Peyer's patch (tissue), 4 donors: ENCODE data around the gene AAGAB. TPM values are rescaled to one million over a fixed set of nuclear protein-coding genes. Genes with fewer than 3 reads are reported as not detected.

Experiments used
- DNase-seq, 3 donors: peaks; one replicate each; pipeline ENCODE4 v3.0.0-alpha.2; 2017 to 2019
- H3K27ac ChIP-seq, 4 donors: fragments of 200-600 bp; sonication (generic); one replicate each; pipeline ENCODE4 v1.5.1; 2016 to 2019
- H3K27me3 ChIP-seq, 2 donors: fragments of 200-600 bp; sonication (generic); one replicate each; pipeline ENCODE4 v1.5.1; 2019
- H3K36me3 ChIP-seq, 3 donors: fragments of 200-600 bp; sonication (generic); one replicate each; pipeline ENCODE4 v1.5.1; 2016 to 2019
- H3K4me1 ChIP-seq, 4 donors: fragments of 200-600 bp; sonication (generic); one replicate each; pipeline ENCODE4 v1.5.1; 2016 to 2019
- H3K4me3 ChIP-seq, 4 donors: fragments of 200-600 bp; sonication (generic); 1 replicate in 3 of 4; 2 replicates in 1 of 4; pipeline ENCODE4 v1.5.1; 2016 to 2019; ENCODE audit warnings: mild to moderate bottlenecking in 1 of 4
- H3K9me3 ChIP-seq, 4 donors: fragments of 200-600 bp; sonication (generic); one replicate each; pipeline ENCODE4 v1.5.1; 2016 to 2019; ENCODE audit warnings: mild to moderate bottlenecking in 1 of 4
- CTCF ChIP-seq, 6 experiments: fragments of 450-650 bp in 4 of 6; fragments of 200-600 bp in 2 of 6; sonication (generic) in 1 of 6; IDR thresholded peaks; one replicate each; pipeline ENCODE4 v1.5.1; 2017 to 2019; ENCODE audit warnings: antibody characterized with exemption in 6 of 6, mild to moderate bottlenecking in 3 of 6, moderate library complexity in 1 of 6
- POLR2A ChIP-seq, 2 donors: fragments of 450-650 bp; IDR thresholded peaks; one replicate each; pipeline ENCODE4 v1.5.1; 2017; ENCODE audit warnings: antibody characterized with exemption in 2 of 2, mild to moderate bottlenecking in 2 of 2, moderate library complexity in 2 of 2
- total RNA-seq, 4 donors: library from RNA; depleted of rRNA; stranded (reverse); fragments of >200 nt; gene quantifications; one replicate each; pipeline ENCODE4 v1.1.0, GENCODE V29; 2016

AAGAB gene
- total RNA-seq, 4 donors from 2014 or later, result 27.5 to 54.5 (median 42.8) TPM

GRCh38 chr15:67227431-67227830, 27.0 kb downstream of the AAGAB start:
- Histone ChIP-seq H3K36me3 (peaks cover 0 to 35% (median 0%) of the 10 kb centered on the region in 3 donors), H3K9me3 (no peaks in the 10 kb centered on the region), H3K27ac (no peak overlapping the region), H3K4me3 (no peak overlapping the region), H3K27me3 (no peaks in the 10 kb centered on the region), H3K4me1 (peaks cover 0 to 5% (median 0%) of the 10 kb centered on the region in 4 donors)
- DNase-seq, result no peak
- no peak for TF ChIP-seq CTCF (IDR thresholded peaks at IDR 0.05)
- TF ChIP-seq POLR2A (IDR thresholded peaks at IDR 0.05), result no peak

- DNase-seq, result no peak
- H3K4me1 ChIP-seq, result peaks cover 0 to 5% (median 0%) of the 10 kb centered on the region in 4 donors
- peaks cover 0 to 17% (median 0%) of the 10 kb centered on the region in 3 donors for H3K36me3 ChIP-seq
- H3K27ac ChIP-seq, result peak overlapping the region in 1 of 4 donors; percentile 48
- no peak overlapping the region for H3K4me3 ChIP-seq
- no peak for TF ChIP-seq POLR2A (IDR thresholded peaks at IDR 0.05)
- no peak for TF ChIP-seq CTCF (IDR thresholded peaks at IDR 0.05)
- no peaks in the 10 kb centered on the region for H3K27me3 ChIP-seq
- no peaks in the 10 kb centered on the region for H3K9me3 ChIP-seq
Observed at GRCh38 chr15:67225336-67225735, 29.1 kb downstream of the AAGAB start.

GRCh38 chr15:67224889-67225288, 29.6 kb downstream of the AAGAB start:
- H3K4me3 ChIP-seq, result no peak overlapping the region
- DNase-seq, result peak in 1 of 3 donors; percentile 50

GRCh38 chr15:67219288-67219687, 35.2 kb downstream of the AAGAB start:
- H3K27me3 ChIP-seq, result no peaks in the 10 kb centered on the region
- TF ChIP-seq CTCF (IDR thresholded peaks at IDR 0.05), result no peak
- TF ChIP-seq POLR2A (IDR thresholded peaks at IDR 0.05), result no peak
- no peaks in the 10 kb centered on the region for H3K9me3 ChIP-seq
- H3K27ac ChIP-seq, result no peak overlapping the region
- no peak overlapping the region for H3K4me3 ChIP-seq
- no peak for DNase-seq
- no peaks in the 10 kb centered on the region for H3K4me1 ChIP-seq
- no peaks in the 10 kb centered on the region for H3K36me3 ChIP-seq

More at GRCh38 chr15:67224889-67225288, 29.6 kb downstream of the AAGAB start:
- Histone ChIP-seq H3K27ac (peak overlapping the region in 2 of 4 donors; percentile 42 to 48), H3K9me3 (no peaks in the 10 kb centered on the region), H3K36me3 (peaks cover 0 to 12% (median 0%) of the 10 kb centered on the region in 3 donors), H3K4me1 (peaks cover 0 to 5% (median 0%) of the 10 kb centered on the region in 4 donors), H3K27me3 (no peaks in the 10 kb centered on the region)
- TF ChIP-seq POLR2A (IDR thresholded peaks at IDR 0.05) (no peak), CTCF (IDR thresholded peaks at IDR 0.05) (no peak)

- Histone ChIP-seq H3K27ac (no peak overlapping the region), H3K4me1 (no peaks in the 10 kb centered on the region), H3K27me3 (no peaks in the 10 kb centered on the region), H3K4me3 (no peak overlapping the region), H3K36me3 (no peaks in the 10 kb centered on the region), H3K9me3 (no peaks in the 10 kb centered on the region)
- TF ChIP-seq POLR2A (IDR thresholded peaks at IDR 0.05), result no peak
- TF ChIP-seq CTCF (IDR thresholded peaks at IDR 0.05), result no peak
- DNase-seq, result no peak
Observed at GRCh38 chr15:67218428-67218827, 36.0 kb downstream of the AAGAB start.

- no peak for TF ChIP-seq POLR2A (IDR thresholded peaks at IDR 0.05)
- TF ChIP-seq CTCF (IDR thresholded peaks at IDR 0.05), result no peak
- DNase-seq, result no peak
- H3K9me3 ChIP-seq, result no peaks in the 10 kb centered on the region
- no peaks in the 10 kb centered on the region for H3K27me3 ChIP-seq
- no peaks in the 10 kb centered on the region for H3K36me3 ChIP-seq
- no peak overlapping the region for H3K27ac ChIP-seq
- H3K4me3 ChIP-seq, result no peak overlapping the region
- H3K4me1 ChIP-seq, result no peaks in the 10 kb centered on the region
Observed at GRCh38 chr15:67216859-67217258, 37.6 kb downstream of the AAGAB start.
